Choroid plexus epithelial cell (primary cell): Measurements from ENCODE around the gene MYRIP.

Source experiments
- DNase-seq: peaks from one replicate; pipeline ENCODE4 v3.0.0-alpha.2; 2010; ENCODE audit warnings: low read depth
- H3K4me3 ChIP-seq: 2 replicates; pipeline ENCODE4 v1.5.1; 2011; ENCODE audit warnings: low read depth, mild to moderate bottlenecking, control low read depth, low read length, moderate library complexity
- TF ChIP-seq, protein P1 (sequence below): conservative IDR thresholded peaks from 2 replicates; pipeline ENCODE4 v1.5.1; 2011; ENCODE audit warnings: low read depth, mild to moderate bottlenecking, control low read depth, inconsistent platforms, low read length, moderate library complexity

The MYRIP gene

DNA sequence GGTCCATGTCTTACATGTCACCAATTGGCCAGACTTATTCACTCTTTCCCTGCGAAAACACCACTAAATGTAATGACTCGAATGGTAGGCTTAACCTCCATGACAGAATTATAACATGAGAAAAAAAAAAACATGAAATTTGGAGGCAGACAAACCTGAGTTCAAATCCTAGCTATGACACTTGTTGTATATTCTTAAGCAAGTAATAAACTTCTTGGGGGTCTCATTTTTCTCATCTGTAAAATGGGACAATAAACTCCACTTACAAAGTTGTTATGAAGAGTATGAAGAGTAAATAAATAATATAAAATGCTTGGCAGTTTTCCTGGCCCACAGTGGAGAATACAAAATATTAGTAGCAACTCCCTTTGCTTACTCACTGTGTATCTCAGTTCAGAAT is 488.7 kb downstream of the MYRIP start:
- no peak for DNase-seq
- H3K4me3 ChIP-seq, result no peak overlapping the region
- TF ChIP-seq, protein P1, sequence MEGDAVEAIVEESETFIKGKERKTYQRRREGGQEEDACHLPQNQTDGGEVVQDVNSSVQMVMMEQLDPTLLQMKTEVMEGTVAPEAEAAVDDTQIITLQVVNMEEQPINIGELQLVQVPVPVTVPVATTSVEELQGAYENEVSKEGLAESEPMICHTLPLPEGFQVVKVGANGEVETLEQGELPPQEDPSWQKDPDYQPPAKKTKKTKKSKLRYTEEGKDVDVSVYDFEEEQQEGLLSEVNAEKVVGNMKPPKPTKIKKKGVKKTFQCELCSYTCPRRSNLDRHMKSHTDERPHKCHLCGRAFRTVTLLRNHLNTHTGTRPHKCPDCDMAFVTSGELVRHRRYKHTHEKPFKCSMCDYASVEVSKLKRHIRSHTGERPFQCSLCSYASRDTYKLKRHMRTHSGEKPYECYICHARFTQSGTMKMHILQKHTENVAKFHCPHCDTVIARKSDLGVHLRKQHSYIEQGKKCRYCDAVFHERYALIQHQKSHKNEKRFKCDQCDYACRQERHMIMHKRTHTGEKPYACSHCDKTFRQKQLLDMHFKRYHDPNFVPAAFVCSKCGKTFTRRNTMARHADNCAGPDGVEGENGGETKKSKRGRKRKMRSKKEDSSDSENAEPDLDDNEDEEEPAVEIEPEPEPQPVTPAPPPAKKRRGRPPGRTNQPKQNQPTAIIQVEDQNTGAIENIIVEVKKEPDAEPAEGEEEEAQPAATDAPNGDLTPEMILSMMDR, result no peak

DNA sequence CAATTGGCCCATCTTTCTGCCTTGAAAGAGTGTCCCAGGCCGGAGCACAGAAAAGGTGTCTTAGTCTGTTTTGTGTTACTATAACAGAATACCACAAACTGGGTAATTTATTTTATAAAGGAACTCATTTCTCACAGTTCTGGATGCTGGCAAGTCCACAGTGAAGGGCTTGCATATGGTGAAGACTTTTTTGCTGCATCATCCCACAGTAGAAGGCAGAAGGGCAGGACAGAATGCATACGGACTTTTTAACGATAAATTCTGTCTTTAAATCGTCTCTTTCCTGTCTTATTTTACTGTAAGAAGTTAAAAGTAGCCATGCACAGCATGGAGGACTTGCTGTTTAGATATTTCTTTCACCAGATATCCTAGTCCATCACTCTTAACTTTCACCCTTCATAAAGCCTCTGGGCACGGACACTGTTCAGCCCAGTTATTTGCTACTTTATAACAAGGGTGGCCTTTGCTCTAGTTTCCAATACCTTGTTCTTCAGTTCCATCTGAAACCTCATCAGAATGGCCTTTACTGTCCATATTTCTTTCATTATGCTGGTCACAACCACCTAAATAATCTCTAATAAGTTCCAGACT is 489.8 kb downstream of the MYRIP start:
- no peak for DNase-seq
- TF ChIP-seq, protein P1, result no peak
- H3K4me3 ChIP-seq, result no peak overlapping the region

DNA sequence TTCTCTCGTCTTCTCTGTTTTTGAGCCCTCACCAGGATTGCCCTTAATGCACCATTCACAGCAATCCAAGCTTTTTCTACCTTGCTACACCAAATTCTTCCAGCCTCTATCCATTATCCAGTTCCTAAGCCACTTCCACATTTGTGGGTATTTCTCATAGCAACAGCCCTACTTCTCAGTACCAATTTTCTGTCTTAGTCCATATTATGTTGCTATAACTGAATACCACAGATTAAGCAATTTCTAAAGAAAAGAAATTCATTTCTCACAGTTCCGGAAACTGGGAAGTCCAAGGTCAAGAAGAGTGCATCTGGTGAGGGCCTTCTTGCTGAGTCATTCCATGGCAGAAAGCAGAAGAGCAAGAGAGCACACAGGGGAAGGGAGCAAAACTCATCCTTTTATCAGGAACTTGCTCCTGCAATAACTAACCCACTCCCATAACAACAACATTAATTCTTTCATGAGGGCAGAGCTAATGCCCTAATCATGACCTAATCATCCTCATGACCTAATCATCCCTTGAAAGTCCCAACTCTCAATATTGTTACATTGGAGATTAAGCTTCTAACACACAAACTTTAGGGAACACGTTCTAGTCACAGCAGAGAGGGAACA is 490.4 kb downstream of the MYRIP start:
- H3K4me3 ChIP-seq, result no peak overlapping the region
- DNase-seq, result peak; percentile 91
- TF ChIP-seq, protein P1, result no peak

DNA sequence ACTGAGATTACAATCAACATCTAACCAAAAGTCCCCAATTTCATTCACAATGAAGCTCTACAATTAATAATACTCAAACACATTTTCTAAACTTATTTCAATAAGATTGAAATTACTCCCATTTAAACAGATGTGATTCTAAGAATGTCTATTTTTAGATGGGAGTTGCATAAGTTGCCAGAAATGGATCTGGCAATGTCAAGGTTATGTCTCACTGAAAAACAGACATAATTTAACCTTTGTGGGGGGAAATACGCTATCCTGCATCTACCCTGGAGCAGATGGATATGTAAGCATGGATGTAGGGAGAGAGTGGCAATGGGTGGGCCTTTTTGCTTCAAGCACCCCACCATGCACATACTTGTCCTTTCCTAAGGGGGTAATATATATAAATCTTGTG is 493.4 kb downstream of the MYRIP start:
- peak; percentile 56 for DNase-seq
- TF ChIP-seq, protein P1, result no peak
- H3K4me3 ChIP-seq, result no peak overlapping the region

DNA sequence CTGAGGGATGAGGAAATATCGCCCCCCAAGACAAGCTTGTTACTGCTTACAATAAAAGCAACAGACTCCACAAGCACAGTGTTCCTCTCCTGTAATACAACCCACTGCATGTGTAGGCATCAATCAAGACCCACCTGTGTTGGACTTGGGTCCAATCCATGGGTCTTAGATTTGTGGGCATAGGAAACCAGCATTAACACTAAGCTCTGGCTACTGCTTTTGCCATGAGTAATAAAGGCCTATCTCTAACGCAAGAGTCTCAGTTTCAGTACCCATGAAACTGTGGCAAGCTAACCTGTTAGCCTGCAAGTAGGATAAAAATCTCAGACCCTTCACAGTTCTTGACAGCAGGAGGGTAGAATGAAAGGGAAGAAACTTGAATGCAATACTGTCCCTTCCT is 494.9 kb downstream of the MYRIP start:
- DNase-seq, result no peak
- TF ChIP-seq, protein P1, result no peak
- no peak overlapping the region for H3K4me3 ChIP-seq

DNA sequence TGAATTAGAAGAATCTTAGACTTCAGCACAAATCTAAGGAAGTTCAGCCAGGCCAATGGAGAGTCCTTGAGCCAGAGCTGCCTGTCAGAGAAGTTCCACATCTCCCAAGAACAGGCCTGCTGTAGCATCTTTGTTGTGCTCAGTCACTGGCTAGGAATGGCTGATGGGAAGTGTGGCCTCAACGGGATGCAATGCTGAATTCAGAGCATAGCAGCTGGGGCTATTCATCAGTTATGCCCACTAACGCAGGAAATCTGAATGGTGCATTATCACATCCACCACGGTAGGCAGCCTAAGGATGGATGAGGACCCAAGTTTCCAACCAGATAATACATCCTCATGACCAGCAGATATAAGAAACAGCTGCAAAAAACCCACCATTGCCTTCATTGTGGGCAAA is 496.9 kb downstream of the MYRIP start:
- TF ChIP-seq, protein P1, result no peak
- no peak for DNase-seq

DNA sequence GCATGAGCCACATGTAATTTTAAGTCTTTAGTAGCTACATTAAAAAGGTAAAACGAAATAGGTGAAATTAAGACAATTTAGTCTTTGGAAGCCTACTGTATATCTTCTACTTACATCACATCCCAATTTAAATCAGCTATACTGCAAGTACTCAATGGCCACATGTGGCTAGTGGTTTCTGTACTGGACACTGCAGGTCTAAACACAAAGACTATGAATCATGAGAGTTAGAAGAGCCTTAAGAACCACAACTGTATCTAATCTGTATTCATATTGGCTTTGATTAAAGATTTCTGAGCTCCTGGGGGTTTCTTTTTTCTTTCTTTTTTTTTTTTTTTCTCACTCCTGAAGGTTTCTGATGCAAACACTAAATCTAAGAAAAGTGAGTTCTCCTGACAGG is 497.8 kb downstream of the MYRIP start:
- H3K4me3 ChIP-seq, result no peak overlapping the region
- DNase-seq, result no peak
- TF ChIP-seq, protein P1, result no peak

More for the DNA sequence above, 496.9 kb downstream of the MYRIP start:
- H3K4me3 ChIP-seq, result no peak overlapping the region
